Measurements from ENCODE around the gene POLN. TPM values are rescaled to one million over a fixed set of nuclear protein-coding genes. Genes with fewer than 3 reads are reported as not detected.

Gene POLN
- total and polyA plus RNA-seq, 2 experiments from 2014 or later: 1.7 to 2.0 TPM

- Histone ChIP-seq H3K79me2 (no peaks in the 10 kb centered on the region), H4K20me1 (ENCODE audit: insufficient read depth, poor library complexity, severe bottlenecking) (no peaks in the 10 kb centered on the region), H3K4me2 (peak overlapping the region; percentile 40), H3K9me2 (replicated peaks; ENCODE audit: insufficient read depth) (no peaks in the 10 kb centered on the region), H3K36me3 (replicated peaks; ENCODE audit: insufficient read depth, low read depth) (no peaks in the 10 kb centered on the region), H3K4me1 (ENCODE audit: insufficient read depth) (peaks cover 9% of the 10 kb centered on the region), H3K4me3 (no peak overlapping the region), H3K9me3 (ENCODE audit: low read depth) (no peaks in the 10 kb centered on the region), H3K27ac (no peak overlapping the region), H3K27me3 (no peaks in the 10 kb centered on the region), H2AFZ (no peak overlapping the region)
- TF ChIP-seq EZH2phosphoT487 (IDR thresholded peaks at IDR 0.05; ENCODE audit: low read depth, severe bottlenecking, unreplicated experiment) (no peak), EZH2 (IDR thresholded peaks at IDR 0.05; ENCODE audit: borderline replicate concordance) (no peak), CTCF (IDR thresholded peaks at IDR 0.05; ENCODE audit: poor library complexity) (no peak)
- no peak for DNase-seq (ENCODE audit: low spot score)
- WGBS (ENCODE audit: low lambda C conversion rate, missing lambda C conversion rate): 81% methylated on average over 9 of the region's 9 CpGs
Measured at GRCh38 chr4:2287594-2287915, 45.6 kb upstream of the POLN start.

- Histone ChIP-seq H4K20me1 (ENCODE audit: insufficient read depth, poor library complexity, severe bottlenecking) (no peaks in the 10 kb centered on the region), H3K9me3 (ENCODE audit: low read depth) (no peaks in the 10 kb centered on the region), H3K4me1 (ENCODE audit: insufficient read depth) (peaks cover 9% of the 10 kb centered on the region), H2AFZ (no peak overlapping the region), H3K36me3 (replicated peaks; ENCODE audit: insufficient read depth, low read depth) (no peaks in the 10 kb centered on the region), H3K4me3 (no peak overlapping the region), H3K4me2 (peak overlapping the region; percentile 40), H3K79me2 (no peaks in the 10 kb centered on the region), H3K9me2 (replicated peaks; ENCODE audit: insufficient read depth) (no peaks in the 10 kb centered on the region), H3K27ac (no peak overlapping the region), H3K27me3 (no peaks in the 10 kb centered on the region)
- TF ChIP-seq CTCF (IDR thresholded peaks at IDR 0.05; ENCODE audit: poor library complexity) (no peak), EZH2phosphoT487 (IDR thresholded peaks at IDR 0.05; ENCODE audit: low read depth, severe bottlenecking, unreplicated experiment) (no peak), EZH2 (IDR thresholded peaks at IDR 0.05; ENCODE audit: borderline replicate concordance) (no peak)
- no peak for DNase-seq (ENCODE audit: low spot score)
- 53% methylated on average over 19 of the region's 19 CpGs for WGBS (ENCODE audit: low lambda C conversion rate, missing lambda C conversion rate)
Measured at GRCh38 chr4:2286904-2287593, 45.1 kb upstream of the POLN start.

- Histone ChIP-seq H3K27ac (no peak overlapping the region), H3K79me2 (no peaks in the 10 kb centered on the region), H3K4me2 (no peak overlapping the region), H3K27me3 (no peaks in the 10 kb centered on the region), H4K20me1 (ENCODE audit: insufficient read depth, poor library complexity, severe bottlenecking) (no peaks in the 10 kb centered on the region), H3K9me2 (replicated peaks; ENCODE audit: insufficient read depth) (no peaks in the 10 kb centered on the region), H3K4me1 (ENCODE audit: insufficient read depth) (peaks cover 9% of the 10 kb centered on the region), H3K9me3 (ENCODE audit: low read depth) (no peaks in the 10 kb centered on the region), H3K4me3 (no peak overlapping the region), H3K36me3 (replicated peaks; ENCODE audit: insufficient read depth, low read depth) (no peaks in the 10 kb centered on the region), H2AFZ (no peak overlapping the region)
- TF ChIP-seq EZH2phosphoT487 (IDR thresholded peaks at IDR 0.05; ENCODE audit: low read depth, severe bottlenecking, unreplicated experiment) (no peak), EZH2 (IDR thresholded peaks at IDR 0.05; ENCODE audit: borderline replicate concordance) (no peak), CTCF (IDR thresholded peaks at IDR 0.05; ENCODE audit: poor library complexity) (no peak)
- 93% methylated on average over 22 of the region's 27 CpGs for WGBS (ENCODE audit: low lambda C conversion rate, missing lambda C conversion rate)
- no peak for DNase-seq (ENCODE audit: low spot score)
Measured at GRCh38 chr4:2285613-2286381, 43.9 kb upstream of the POLN start.
